DOHH2 (cell line): ENCODE data around the gene LRRC61.
A peak's percentile ranks its signal among the peaks of the same experiment; 100 is the strongest.

ENCODE experiments used
- H3F3A ChIP-seq: fragments of 200-600 bp; sonication (generic), shearing (Covaris generic); 2 replicates; pipeline ENCODE4 v1.6.0; 2016; ENCODE audit warnings: antibody characterized with exemption, mild to moderate bottlenecking; ENCODE audit not compliant: control insufficient read depth, insufficient read depth
- H3K27ac ChIP-seq: fragments of 200-600 bp; sonication (generic); 2 replicates; pipeline ENCODE4 v1.5.1; 2014; ENCODE audit warnings: low read depth, mild to moderate bottlenecking, low read length, moderate library complexity
- H3K27me3 ChIP-seq: fragments of 200-600 bp; sonication (generic); 2 replicates; pipeline ENCODE4 v1.6.1; 2014; ENCODE audit warnings: mild to moderate bottlenecking, low read length, mixed read lengths; ENCODE audit not compliant: control insufficient read depth
- H3K36me3 ChIP-seq: fragments of 200-600 bp; sonication (generic); 2 replicates; pipeline ENCODE4 v1.6.1; 2014; ENCODE audit warnings: mild to moderate bottlenecking, low read length, moderate library complexity, mixed read lengths; ENCODE audit not compliant: control insufficient read depth
- H3K4me1 ChIP-seq: fragments of 200-600 bp; sonication (generic); 2 replicates; pipeline ENCODE4 v1.6.1; 2014; ENCODE audit warnings: mild to moderate bottlenecking, low read length, mixed read lengths; ENCODE audit not compliant: control insufficient read depth
- H3K4me2 ChIP-seq: fragments of 200-600 bp; sonication (generic); 2 replicates; pipeline ENCODE4 v1.6.0; 2014; ENCODE audit warnings: mild to moderate bottlenecking, low read length, moderate library complexity
- H3K4me3 ChIP-seq: fragments of 200-600 bp; sonication (generic); 2 replicates; pipeline ENCODE4 v1.5.1; 2014; ENCODE audit warnings: mild to moderate bottlenecking, low read length, mixed read lengths
- H3K79me2 ChIP-seq: fragments of 200-600 bp; sonication (generic); 2 replicates; pipeline ENCODE4 v1.6.1; 2014; ENCODE audit warnings: mild to moderate bottlenecking, low read length, mixed read lengths; ENCODE audit not compliant: control insufficient read depth
- H3K9me2 ChIP-seq: fragments of 200-600 bp; sonication (generic); replicated peaks from 2 replicates; pipeline ENCODE4 v1.6.1; 2014; ENCODE audit warnings: mild to moderate bottlenecking, low read length, mixed read lengths; ENCODE audit not compliant: control insufficient read depth
- H3K9me3 ChIP-seq: fragments of 200-600 bp; sonication (generic); 2 replicates; pipeline ENCODE4 v1.6.1; 2014; ENCODE audit warnings: antibody characterized with exemption, low read length, mixed read lengths; ENCODE audit not compliant: control insufficient read depth, insufficient read depth
- H4K20me1 ChIP-seq: fragments of 200-600 bp; sonication (generic); 2 replicates; pipeline ENCODE4 v1.6.0; 2014; ENCODE audit warnings: low read depth, mild to moderate bottlenecking, antibody characterized with exemption, low read length, moderate library complexity; ENCODE audit not compliant: control insufficient read depth, insufficient read depth
- EZH2phosphoT487 ChIP-seq: fragments of 200-600 bp; sonication (generic); IDR thresholded peaks from 2 replicates; pipeline ENCODE4 v1.6.1; 2017; ENCODE audit warnings: borderline replicate concordance, mild to moderate bottlenecking, antibody characterized with exemption, low read length, moderate library complexity, mixed read lengths
- TF ChIP-seq, protein P1 (sequence below): fragments of 200-600 bp; sonication (generic); IDR thresholded peaks from one replicate; pipeline ENCODE4 v1.5.1; 2014; ENCODE audit warnings: antibody characterized with exemption, mild to moderate bottlenecking, low read depth, low read length; ENCODE audit not compliant: poor library complexity, severe bottlenecking

LRRC61 gene

DNA sequence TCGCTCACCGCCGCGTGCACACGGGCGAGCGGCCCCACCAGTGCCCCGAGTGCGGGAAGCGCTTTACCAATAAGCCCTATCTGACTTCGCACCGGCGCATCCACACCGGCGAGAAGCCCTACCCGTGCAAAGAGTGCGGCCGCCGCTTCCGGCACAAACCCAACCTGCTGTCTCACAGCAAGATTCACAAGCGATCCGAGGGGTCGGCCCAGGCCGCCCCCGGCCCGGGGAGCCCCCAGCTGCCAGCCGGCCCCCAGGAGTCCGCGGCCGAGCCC, 48.8 kb downstream of the LRRC61 start:
- Histone ChIP-seq H3K4me2 (no peak overlapping the region), H3K79me2 (peaks cover 64% of the 10 kb centered on the region), H3K9me2 (no peaks in the 10 kb centered on the region), H4K20me1 (peaks cover 12% of the 10 kb centered on the region), H3K36me3 (peaks cover 62% of the 10 kb centered on the region), H3K4me3 (no peak overlapping the region), H3F3A (peaks cover 24% of the 10 kb centered on the region), H3K4me1 (peaks cover 66% of the 10 kb centered on the region), H3K9me3 (no peaks in the 10 kb centered on the region), H3K27me3 (no peaks in the 10 kb centered on the region), H3K27ac (no peak overlapping the region)
- TF ChIP-seq, protein P1, sequence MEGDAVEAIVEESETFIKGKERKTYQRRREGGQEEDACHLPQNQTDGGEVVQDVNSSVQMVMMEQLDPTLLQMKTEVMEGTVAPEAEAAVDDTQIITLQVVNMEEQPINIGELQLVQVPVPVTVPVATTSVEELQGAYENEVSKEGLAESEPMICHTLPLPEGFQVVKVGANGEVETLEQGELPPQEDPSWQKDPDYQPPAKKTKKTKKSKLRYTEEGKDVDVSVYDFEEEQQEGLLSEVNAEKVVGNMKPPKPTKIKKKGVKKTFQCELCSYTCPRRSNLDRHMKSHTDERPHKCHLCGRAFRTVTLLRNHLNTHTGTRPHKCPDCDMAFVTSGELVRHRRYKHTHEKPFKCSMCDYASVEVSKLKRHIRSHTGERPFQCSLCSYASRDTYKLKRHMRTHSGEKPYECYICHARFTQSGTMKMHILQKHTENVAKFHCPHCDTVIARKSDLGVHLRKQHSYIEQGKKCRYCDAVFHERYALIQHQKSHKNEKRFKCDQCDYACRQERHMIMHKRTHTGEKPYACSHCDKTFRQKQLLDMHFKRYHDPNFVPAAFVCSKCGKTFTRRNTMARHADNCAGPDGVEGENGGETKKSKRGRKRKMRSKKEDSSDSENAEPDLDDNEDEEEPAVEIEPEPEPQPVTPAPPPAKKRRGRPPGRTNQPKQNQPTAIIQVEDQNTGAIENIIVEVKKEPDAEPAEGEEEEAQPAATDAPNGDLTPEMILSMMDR: no peak
- no peak for TF ChIP-seq EZH2phosphoT487

DNA sequence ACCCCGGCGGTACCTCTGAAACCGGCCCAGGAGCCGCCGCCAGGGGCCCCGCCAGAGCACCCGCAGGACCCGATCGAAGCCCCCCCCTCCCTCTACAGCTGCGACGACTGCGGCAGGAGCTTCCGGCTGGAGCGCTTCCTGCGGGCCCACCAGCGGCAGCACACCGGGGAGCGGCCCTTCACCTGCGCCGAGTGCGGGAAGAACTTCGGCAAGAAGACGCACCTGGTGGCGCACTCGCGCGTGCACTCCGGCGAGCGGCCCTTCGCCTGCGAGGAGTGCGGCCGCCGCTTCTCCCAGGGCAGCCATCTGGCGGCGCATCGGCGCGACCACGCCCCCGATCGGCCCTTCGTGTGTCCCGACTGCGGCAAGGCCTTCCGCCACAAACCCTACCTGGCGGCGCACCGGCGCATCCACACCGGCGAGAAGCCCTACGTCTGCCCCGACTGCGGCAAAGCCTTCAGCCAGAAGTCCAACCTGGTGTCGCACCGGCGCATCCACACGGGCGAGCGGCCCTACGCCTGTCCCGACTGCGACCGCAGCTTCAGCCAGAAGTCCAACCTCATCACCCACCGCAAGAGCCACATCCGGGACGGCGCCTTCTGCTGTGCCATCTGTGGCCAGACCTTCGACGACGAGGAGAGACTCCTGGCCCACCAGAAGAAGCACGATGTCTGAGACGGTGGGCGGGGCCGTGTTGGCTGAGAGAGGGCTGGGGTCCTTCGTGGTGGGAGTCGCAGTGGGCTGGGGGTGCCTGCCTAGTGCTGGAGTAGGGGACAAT, 49.3 kb downstream of the LRRC61 start:
- peaks cover 12% of the 10 kb centered on the region for H4K20me1 ChIP-seq
- TF ChIP-seq, protein P1: no peak
- TF ChIP-seq EZH2phosphoT487: no peak
- no peak overlapping the region for H3K4me3 ChIP-seq
- H3K27me3 ChIP-seq: no peaks in the 10 kb centered on the region
- peaks cover 64% of the 10 kb centered on the region for H3K79me2 ChIP-seq
- peaks cover 24% of the 10 kb centered on the region for H3F3A ChIP-seq
- peaks cover 66% of the 10 kb centered on the region for H3K4me1 ChIP-seq
- H3K36me3 ChIP-seq: peaks cover 62% of the 10 kb centered on the region
- no peaks in the 10 kb centered on the region for H3K9me2 ChIP-seq
- no peak overlapping the region for H3K27ac ChIP-seq
- no peak overlapping the region for H3K4me2 ChIP-seq
- H3K9me3 ChIP-seq: no peaks in the 10 kb centered on the region

GRCh38 chr7:150373049-150373801, 50.1 kb downstream of the LRRC61 start:
- 0 out of 2 replicates have a peak overlapping the region, but pooled peaks have one; percentile 14 for H3K4me2 ChIP-seq
- peaks cover 62% of the 10 kb centered on the region for H3K36me3 ChIP-seq
- H4K20me1 ChIP-seq: peaks cover 12% of the 10 kb centered on the region
- peaks cover 66% of the 10 kb centered on the region for H3K4me1 ChIP-seq
- H3K79me2 ChIP-seq: peaks cover 64% of the 10 kb centered on the region
- no peaks in the 10 kb centered on the region for H3K27me3 ChIP-seq
- H3K27ac ChIP-seq: no peak overlapping the region
- H3K9me3 ChIP-seq: no peaks in the 10 kb centered on the region
- no peaks in the 10 kb centered on the region for H3K9me2 ChIP-seq
- no peak overlapping the region for H3K4me3 ChIP-seq
- TF ChIP-seq EZH2phosphoT487: no peak
- TF ChIP-seq, protein P1: no peak
- H3F3A ChIP-seq: peaks cover 27% of the 10 kb centered on the region
